ENCODE measurements around the gene ARHGEF26. TPM values are rescaled to one million over a fixed set of nuclear protein-coding genes. Genes with fewer than 3 reads are reported as not detected.

The ARHGEF26 gene
- total and polyA plus RNA-seq, 3 donors from 2014 or later, result 14.7 to 33.0 (median 24.8) TPM

DNA sequence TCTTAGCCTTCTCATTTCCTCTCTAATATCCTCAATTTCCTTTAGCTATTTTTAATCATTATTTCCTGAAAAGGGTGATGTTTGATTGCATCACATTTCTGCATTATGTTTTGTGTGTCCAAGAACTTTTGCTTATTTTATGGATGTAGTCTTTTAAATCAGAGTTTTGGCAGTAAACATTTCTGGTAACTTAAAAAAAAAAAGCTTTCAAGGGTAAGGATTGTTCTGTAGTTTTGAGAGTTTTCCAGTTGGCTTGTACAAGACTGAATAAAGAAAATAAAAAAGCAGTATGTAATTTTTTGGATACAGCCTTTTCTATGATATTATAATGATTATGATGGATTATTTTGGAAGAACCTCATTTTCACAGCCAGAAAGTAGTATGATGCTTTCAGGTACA is 103.7 kb downstream of the ARHGEF26 start:
- no peak for DNase-seq
- H3K36me3 ChIP-seq (ENCODE audit: low read depth, missing control alignments), result no peaks in the 10 kb centered on the region
- H3K27me3 ChIP-seq, result no peaks in the 10 kb centered on the region
- H3K4me3 ChIP-seq, result no peak overlapping the region
- no peak overlapping the region for H3K27ac ChIP-seq
- H3K4me1 ChIP-seq, result no peaks in the 10 kb centered on the region
- intact Hi-C loops (cut with DNase I; ENCODE audit: low total_unique reads), result no loop called here
- no peaks in the 10 kb centered on the region for H3K9me3 ChIP-seq
- TF ChIP-seq POLR2A (IDR thresholded peaks at IDR 0.05), result no peak
- TF ChIP-seq, protein P1, sequence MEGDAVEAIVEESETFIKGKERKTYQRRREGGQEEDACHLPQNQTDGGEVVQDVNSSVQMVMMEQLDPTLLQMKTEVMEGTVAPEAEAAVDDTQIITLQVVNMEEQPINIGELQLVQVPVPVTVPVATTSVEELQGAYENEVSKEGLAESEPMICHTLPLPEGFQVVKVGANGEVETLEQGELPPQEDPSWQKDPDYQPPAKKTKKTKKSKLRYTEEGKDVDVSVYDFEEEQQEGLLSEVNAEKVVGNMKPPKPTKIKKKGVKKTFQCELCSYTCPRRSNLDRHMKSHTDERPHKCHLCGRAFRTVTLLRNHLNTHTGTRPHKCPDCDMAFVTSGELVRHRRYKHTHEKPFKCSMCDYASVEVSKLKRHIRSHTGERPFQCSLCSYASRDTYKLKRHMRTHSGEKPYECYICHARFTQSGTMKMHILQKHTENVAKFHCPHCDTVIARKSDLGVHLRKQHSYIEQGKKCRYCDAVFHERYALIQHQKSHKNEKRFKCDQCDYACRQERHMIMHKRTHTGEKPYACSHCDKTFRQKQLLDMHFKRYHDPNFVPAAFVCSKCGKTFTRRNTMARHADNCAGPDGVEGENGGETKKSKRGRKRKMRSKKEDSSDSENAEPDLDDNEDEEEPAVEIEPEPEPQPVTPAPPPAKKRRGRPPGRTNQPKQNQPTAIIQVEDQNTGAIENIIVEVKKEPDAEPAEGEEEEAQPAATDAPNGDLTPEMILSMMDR (IDR thresholded peaks at IDR 0.05), result no peak

DNA sequence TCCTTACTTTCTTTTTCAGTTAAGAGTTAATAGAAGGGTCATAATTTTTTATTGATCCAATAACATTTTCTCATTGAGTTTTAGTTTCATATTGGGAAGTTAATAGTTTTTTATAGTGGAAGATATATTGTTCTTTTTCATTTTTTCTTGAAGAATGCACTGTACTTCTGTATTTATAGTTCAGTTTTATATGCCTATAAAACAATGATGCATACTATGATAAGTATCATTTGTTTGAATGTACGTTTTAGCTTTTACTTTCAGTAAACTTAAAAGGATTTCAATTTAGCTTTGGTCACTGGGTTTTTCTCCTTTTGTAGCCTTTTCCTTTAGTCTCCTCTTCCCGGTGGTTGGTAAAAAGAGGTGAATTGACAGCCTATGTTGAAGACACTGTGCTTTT is 104.3 kb downstream of the ARHGEF26 start:
- intact Hi-C loops (cut with DNase I; ENCODE audit: low total_unique reads), result no loop called here
- Histone ChIP-seq H3K4me3 (no peak overlapping the region), H3K9me3 (no peaks in the 10 kb centered on the region), H3K4me1 (no peaks in the 10 kb centered on the region), H3K27me3 (no peaks in the 10 kb centered on the region), H3K36me3 (ENCODE audit: low read depth, missing control alignments) (no peaks in the 10 kb centered on the region), H3K27ac (no peak overlapping the region)
- TF ChIP-seq POLR2A (IDR thresholded peaks at IDR 0.05), result no peak
- TF ChIP-seq, protein P1 (IDR thresholded peaks at IDR 0.05), result no peak
- 87 to 88% methylated on average over 2 of the region's 2 CpGs for WGBS, 2 donors
- DNase-seq, result no peak

DNA sequence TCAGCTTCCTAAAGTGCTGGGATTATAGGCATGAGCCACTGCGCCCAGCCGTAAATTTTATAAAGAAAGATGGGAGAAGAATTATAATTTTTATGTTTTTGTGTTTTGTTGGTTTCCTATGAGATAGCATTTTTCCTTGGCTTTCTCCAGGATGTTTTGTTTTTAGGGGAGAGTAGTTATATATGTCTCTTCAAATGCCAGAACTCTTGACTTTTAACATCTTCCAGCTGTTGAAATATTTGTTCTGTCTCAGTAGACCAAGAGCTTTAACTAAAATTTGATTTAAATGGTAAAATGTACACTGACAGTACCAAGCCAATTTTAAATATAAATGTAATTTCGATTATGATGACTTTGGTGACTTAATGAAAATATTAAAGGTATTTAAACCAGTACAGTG is 106.3 kb downstream of the ARHGEF26 start:
- intact Hi-C loops (cut with DNase I; ENCODE audit: low total_unique reads), result no loop called here
- H3K4me3 ChIP-seq, result no peak overlapping the region
- WGBS, 2 donors, result 93 to 94% methylated on average over 3 of the region's 3 CpGs
- no peaks in the 10 kb centered on the region for H3K36me3 ChIP-seq (ENCODE audit: low read depth, missing control alignments)
- DNase-seq, result no peak
- no peaks in the 10 kb centered on the region for H3K4me1 ChIP-seq
- H3K27ac ChIP-seq, result no peak overlapping the region
- no peaks in the 10 kb centered on the region for H3K9me3 ChIP-seq
- no peaks in the 10 kb centered on the region for H3K27me3 ChIP-seq
- TF ChIP-seq, protein P1 (IDR thresholded peaks at IDR 0.05), result no peak
- no peak for TF ChIP-seq POLR2A (IDR thresholded peaks at IDR 0.05)

DNA sequence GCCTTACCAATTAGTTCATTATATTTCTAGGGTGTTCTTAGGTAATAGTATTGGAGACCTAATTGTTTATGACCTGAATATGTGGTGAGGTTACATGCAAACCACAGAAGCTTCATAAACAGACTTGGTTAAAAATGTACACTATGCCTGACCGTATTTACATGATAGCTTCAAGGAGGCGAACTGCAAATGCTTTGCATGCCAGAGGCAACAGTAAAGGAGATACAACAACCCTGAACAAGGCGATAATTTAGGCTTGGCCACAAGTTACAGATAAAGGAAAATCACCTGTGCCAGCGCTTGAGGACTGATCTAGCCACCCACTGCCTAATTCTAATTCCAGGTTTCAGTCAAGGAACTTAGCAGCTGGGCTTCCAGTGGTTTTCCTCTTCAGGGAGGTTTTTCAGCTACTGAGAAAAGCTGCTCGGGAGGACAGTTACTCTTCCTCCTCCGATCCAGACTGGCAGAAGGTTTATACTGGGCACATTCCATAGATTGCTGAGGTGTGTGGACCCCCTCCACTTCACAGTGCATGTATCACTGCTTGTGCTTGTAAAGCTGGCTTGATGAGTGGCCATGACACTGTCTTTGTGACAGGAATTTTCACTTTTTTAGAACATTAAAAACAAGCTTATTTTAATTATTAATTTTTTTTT is 107.5 kb downstream of the ARHGEF26 start:
- 74 to 86% methylated on average over 6 of the region's 6 CpGs for WGBS, 2 donors
- no peak for DNase-seq
- Histone ChIP-seq H3K4me3 (no peak overlapping the region), H3K27ac (no peak overlapping the region), H3K4me1 (no peaks in the 10 kb centered on the region), H3K9me3 (no peaks in the 10 kb centered on the region), H3K36me3 (ENCODE audit: low read depth, missing control alignments) (no peaks in the 10 kb centered on the region), H3K27me3 (no peaks in the 10 kb centered on the region)
- TF ChIP-seq, protein P1 (IDR thresholded peaks at IDR 0.05), result no peak
- TF ChIP-seq POLR2A (IDR thresholded peaks at IDR 0.05), result no peak
- intact Hi-C loops (cut with DNase I; ENCODE audit: low total_unique reads), result no loop called here

DNA sequence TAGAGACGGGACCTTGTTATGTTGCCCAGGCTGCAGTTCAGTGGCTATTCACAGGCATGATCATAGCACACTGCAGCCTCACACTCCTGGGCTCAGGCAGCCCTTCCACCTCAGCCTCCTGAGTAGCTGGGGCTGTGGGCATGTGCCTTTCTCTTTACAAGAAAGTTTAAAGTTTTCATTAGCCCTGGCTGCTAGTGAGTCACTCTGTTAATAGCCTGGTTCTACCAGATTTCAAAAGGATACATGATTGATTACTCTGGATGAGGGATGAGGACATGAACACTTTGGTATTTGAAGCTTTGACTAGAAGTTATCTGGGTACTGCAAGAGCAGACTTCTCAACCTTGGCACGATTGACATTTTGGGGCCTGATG is 108.0 kb downstream of the ARHGEF26 start:
- no peak for DNase-seq
- 70 to 73% methylated on average over 2 of the region's 2 CpGs for WGBS, 2 donors
- Histone ChIP-seq H3K36me3 (ENCODE audit: low read depth, missing control alignments) (no peaks in the 10 kb centered on the region), H3K4me3 (no peak overlapping the region), H3K27ac (no peak overlapping the region), H3K4me1 (no peaks in the 10 kb centered on the region), H3K9me3 (no peaks in the 10 kb centered on the region), H3K27me3 (no peaks in the 10 kb centered on the region)
- TF ChIP-seq, protein P1 (IDR thresholded peaks at IDR 0.05), result no peak
- no peak for TF ChIP-seq POLR2A (IDR thresholded peaks at IDR 0.05)
- intact Hi-C loops (cut with DNase I; ENCODE audit: low total_unique reads), result no loop called here
